ENCODE data around the gene PLEKHJ1. TPM values are rescaled to one million over a fixed set of nuclear protein-coding genes. Genes with fewer than 3 reads are reported as not detected.

Gene PLEKHJ1
- total and polyA plus RNA-seq, 2 of the 13 experiments (the other 11 are each of a cell fraction or from before 2014, with no cell fraction given), result 70.5 to 130 TPM

- TF ChIP-seq ZNF24 (IDR thresholded peaks at IDR 0.05) (no peak), BATF2 (CRISPR knock-in tag; IDR thresholded peaks at IDR 0.05) (0 out of 2 replicates have a peak, but pooled peaks have one; percentile 20), ZNF431 (CRISPR knock-in tag; IDR thresholded peaks at IDR 0.05; ENCODE audit: borderline replicate concordance, low read depth) (no peak), LBX2 (CRISPR knock-in tag; IDR thresholded peaks at IDR 0.05; ENCODE audit: borderline replicate concordance) (no peak), TARDBP (CRISPR knock-in tag; IDR thresholded peaks at IDR 0.05) (no peak), ZNF850 (CRISPR knock-in tag; conservative IDR thresholded peaks at IDR 0.05) (no peak), ARHGAP35 (CRISPR knock-in tag; IDR thresholded peaks at IDR 0.05; ENCODE audit: borderline replicate concordance) (no peak), MTF2 (CRISPR knock-in tag; IDR thresholded peaks at IDR 0.05; ENCODE audit: borderline replicate concordance) (no peak), PRMT3 (CRISPR knock-in tag; IDR thresholded peaks at IDR 0.05; ENCODE audit: borderline replicate concordance, low read depth) (no peak), ZNF414 (CRISPR knock-in tag; IDR thresholded peaks at IDR 0.05) (no peak), SNAPC5 (CRISPR knock-in tag; IDR thresholded peaks at IDR 0.05; ENCODE audit: borderline replicate concordance) (no peak), ZNF740 (CRISPR knock-in tag; IDR thresholded peaks at IDR 0.05) (0 out of 2 replicates have a peak, but pooled peaks have one; percentile 53), KLF12 (CRISPR knock-in tag; IDR thresholded peaks at IDR 0.05; ENCODE audit: borderline replicate concordance) (0 out of 2 replicates have a peak, but pooled peaks have one; percentile 27), ZNF234 (CRISPR knock-in tag; conservative IDR thresholded peaks at IDR 0.05) (no peak), ZSCAN29 (CRISPR knock-in tag; conservative IDR thresholded peaks at IDR 0.05) (no peak), NR1H2 (CRISPR knock-in tag; IDR thresholded peaks at IDR 0.05; ENCODE audit: borderline replicate concordance, low read depth) (no peak), JUNB (CRISPR knock-in tag; IDR thresholded peaks at IDR 0.05; ENCODE audit: borderline replicate concordance) (no peak), ZNF839 (CRISPR knock-in tag; IDR thresholded peaks at IDR 0.05; ENCODE audit: borderline replicate concordance) (no peak), ZNF101 (CRISPR knock-in tag; IDR thresholded peaks at IDR 0.05; ENCODE audit: borderline replicate concordance, low read depth) (no peak), FIP1L1 (IDR thresholded peaks at IDR 0.05; ENCODE audit: borderline replicate concordance, insufficient read depth, low read depth, low read length) (no peak), ATRX (CRISPR knock-in tag; IDR thresholded peaks at IDR 0.05; ENCODE audit: borderline replicate concordance) (no peak), CBX2 (IDR thresholded peaks at IDR 0.05; ENCODE audit: low read depth, low read length) (no peak), CBX2 (CRISPR knock-in tag; IDR thresholded peaks at IDR 0.05; ENCODE audit: low read depth) (no peak), MYPOP (CRISPR knock-in tag; IDR thresholded peaks at IDR 0.05) (no peak), SRSF1 (optimal IDR thresholded peaks at IDR 0.05; ENCODE audit: low read depth, low read length) (no peak), GATAD1 (CRISPR knock-in tag; IDR thresholded peaks at IDR 0.05) (no peak), GMEB2 (CRISPR knock-in tag; IDR thresholded peaks at IDR 0.05; ENCODE audit: low read depth) (no peak)
Measured at GRCh38 chr19:2252797-2253105, 16.6 kb upstream of the PLEKHJ1 start (continued).
